Mesenchymal stem cell (in vitro differentiated cells and primary cell): ENCODE results near the gene RBM45.

Experiments
- DNase-seq: peaks from one replicate; pipeline ENCODE4 v3.0.0-alpha.2; 2013
- H2AFZ ChIP-seq: one replicate; pipeline ENCODE4 v1.6.1; 2013; ENCODE audit warnings: low read depth, mild to moderate bottlenecking, control low read depth, inconsistent platforms, low read length, moderate library complexity
- H2AK5ac ChIP-seq: 2 replicates; pipeline ENCODE4 v1.6.1; 2013; ENCODE audit warnings: low read length, moderate library complexity, mild to moderate bottlenecking, inconsistent platforms; ENCODE audit not compliant: severe bottlenecking
- H2BK120ac ChIP-seq: one replicate; pipeline ENCODE4 v1.6.1; 2013; ENCODE audit warnings: low read depth, mild to moderate bottlenecking, inconsistent platforms, low read length, moderate library complexity
- H2BK12ac ChIP-seq, 2 experiments: one replicate each; pipeline ENCODE4 v1.6.1; 2013; ENCODE audit warnings: inconsistent platforms in 2 of 2, low read length in 2 of 2, mild to moderate bottlenecking in 2 of 2, moderate library complexity in 2 of 2, control low read depth in 1 of 2
- H2BK15ac ChIP-seq: one replicate; pipeline ENCODE4 v1.6.1; 2013; ENCODE audit warnings: mild to moderate bottlenecking, low read depth, inconsistent platforms; ENCODE audit not compliant: poor library complexity, severe bottlenecking
- H2BK5ac ChIP-seq: 2 replicates; pipeline ENCODE4 v1.6.1; 2013; ENCODE audit warnings: low read depth, mild to moderate bottlenecking, low read length, control low read depth, inconsistent platforms; ENCODE audit not compliant: poor library complexity, severe bottlenecking
- H3K14ac ChIP-seq, 2 experiments: one replicate each; pipeline ENCODE4 v1.6.1; 2013; ENCODE audit warnings: inconsistent platforms in 2 of 2, low read length in 2 of 2, control low read depth in 1 of 2, mild to moderate bottlenecking in 1 of 2, moderate library complexity in 1 of 2
- H3K18ac ChIP-seq, 2 experiments: one replicate each; pipeline ENCODE4 v1.6.1; 2013; ENCODE audit warnings: inconsistent platforms in 2 of 2, low read length in 2 of 2, control low read depth in 1 of 2, low read depth in 1 of 2, mild to moderate bottlenecking in 1 of 2
- H3K23ac ChIP-seq, 2 experiments: one replicate each; pipeline ENCODE4 v1.6.1; 2013; ENCODE audit warnings: inconsistent platforms in 2 of 2, low read length in 2 of 2, mild to moderate bottlenecking in 2 of 2, moderate library complexity in 2 of 2, control low read depth in 1 of 2
- H3K27ac ChIP-seq: 2 replicates; pipeline ENCODE4 v1.5.1; 2013; ENCODE audit warnings: mild to moderate bottlenecking, moderate library complexity, low read length, control low read depth, inconsistent platforms; ENCODE audit not compliant: poor library complexity, severe bottlenecking
- H3K27me3 ChIP-seq, 2 experiments: 2 replicates each; pipeline versions ENCODE4 v1.6.1 to v1.7.0; 2013; ENCODE audit warnings: low read length in 2 of 2, mild to moderate bottlenecking in 2 of 2, moderate library complexity in 2 of 2, control low read depth in 1 of 2, inconsistent platforms in 1 of 2; ENCODE audit not compliant: control insufficient read depth in 1 of 2, insufficient read depth in 1 of 2
- H3K36me3 ChIP-seq, 2 experiments: 2 replicates each; pipeline versions ENCODE4 v1.6.1 to v1.7.0; 2013; ENCODE audit warnings: low read length in 2 of 2, control low read depth in 1 of 2, inconsistent platforms in 1 of 2, low read depth in 1 of 2, mild to moderate bottlenecking in 1 of 2; ENCODE audit not compliant: insufficient read depth in 2 of 2, control insufficient read depth in 1 of 2
- H3K4ac ChIP-seq, 2 experiments: one replicate each; pipeline ENCODE4 v1.6.1; 2013; ENCODE audit warnings: inconsistent platforms in 2 of 2, low read length in 2 of 2, mild to moderate bottlenecking in 2 of 2, moderate library complexity in 2 of 2, control low read depth in 1 of 2, low read depth in 1 of 2
- H3K4me1 ChIP-seq: 2 replicates; pipeline ENCODE4 v1.6.1; 2013; ENCODE audit warnings: low read depth, low read length, control low read depth; ENCODE audit not compliant: control insufficient read depth, insufficient read depth
- H3K4me2 ChIP-seq: 2 replicates; pipeline ENCODE4 v1.6.1; 2013; ENCODE audit warnings: low read length, mild to moderate bottlenecking, inconsistent platforms; ENCODE audit not compliant: poor library complexity, severe bottlenecking
- H3K4me3 ChIP-seq, 2 experiments: 2 replicates each; pipeline versions ENCODE4 v1.5.1 to v1.7.0; 2013; ENCODE audit warnings: low read length in 2 of 2, mild to moderate bottlenecking in 2 of 2, control low read depth in 1 of 2, low read depth in 1 of 2; ENCODE audit not compliant: insufficient read depth in 1 of 2
- H3K79me1 ChIP-seq: replicated peaks from 2 replicates; pipeline ENCODE4 v1.6.1; 2013; ENCODE audit warnings: mild to moderate bottlenecking, control low read depth, low read length, inconsistent platforms; ENCODE audit not compliant: poor library complexity, severe bottlenecking
- H3K9ac ChIP-seq: 2 replicates; pipeline ENCODE4 v1.7.0; 2013; ENCODE audit warnings: mild to moderate bottlenecking, low read length, moderate library complexity
- H3K9me3 ChIP-seq: 2 replicates; pipeline ENCODE4 v1.7.0; 2013; ENCODE audit warnings: mild to moderate bottlenecking, low read length; ENCODE audit not compliant: control insufficient read depth
- H4K8ac ChIP-seq: one replicate; pipeline ENCODE4 v1.6.1; 2013; ENCODE audit warnings: inconsistent platforms, mild to moderate bottlenecking, low read length, moderate library complexity
- H4K91ac ChIP-seq: one replicate; pipeline ENCODE4 v1.6.1; 2013; ENCODE audit warnings: mild to moderate bottlenecking, low read length, inconsistent platforms
- WGBS: methylation state at CpG from one replicate; pipeline ENCODE4 v1.1.7; 2013; ENCODE audit warnings: mixed read lengths; 5-methylcytosine and 5-hydroxymethylcytosine counted together

The RBM45 gene

DNA sequence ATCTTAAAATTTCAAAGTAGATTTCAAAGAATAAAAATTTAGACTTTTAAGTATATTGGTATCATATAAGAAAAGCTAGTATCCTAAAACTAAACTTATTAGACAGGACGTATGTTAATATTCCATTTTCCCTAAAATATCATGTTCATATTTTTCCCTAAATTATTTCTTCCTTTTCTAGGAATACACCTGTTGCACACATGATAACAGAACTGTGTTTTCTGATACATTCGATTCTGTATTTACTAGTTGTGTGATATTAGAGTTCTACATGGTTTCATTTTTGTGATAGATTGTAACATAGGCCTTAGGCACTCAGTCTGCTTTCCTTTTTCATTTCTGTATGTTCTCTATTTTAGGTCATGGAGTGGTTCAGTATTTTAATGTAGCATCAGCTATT lies 10.9 kb downstream of the RBM45 start:
- Histone ChIP-seq H2BK120ac (no peak overlapping the region), H3K23ac (no peak overlapping the region), H4K8ac (no peak overlapping the region), H3K14ac (no peak overlapping the region), H3K9me3 (no peaks in the 10 kb centered on the region), H3K4ac (no peak overlapping the region), H3K27me3 (no peaks in the 10 kb centered on the region), H3K79me1 (no peaks in the 10 kb centered on the region), H3K36me3 (peaks cover 6 to 91% of the 10 kb centered on the region in 2 experiments), H3K9ac (no peak overlapping the region), H3K18ac (no peak overlapping the region), H2BK12ac (no peak overlapping the region), H3K4me1 (no peaks in the 10 kb centered on the region), H2BK15ac (no peak overlapping the region), H4K91ac (no peak overlapping the region), H3K4me2 (no peak overlapping the region), H2AFZ (no peak overlapping the region), H3K27ac (no peak overlapping the region), H2AK5ac (no peak overlapping the region), H3K4me3 (no peak overlapping the region), H2BK5ac (no peak overlapping the region)
- no CpG with 5 or more reads among the region's 2 CpGs for WGBS
- no peak for DNase-seq

DNA sequence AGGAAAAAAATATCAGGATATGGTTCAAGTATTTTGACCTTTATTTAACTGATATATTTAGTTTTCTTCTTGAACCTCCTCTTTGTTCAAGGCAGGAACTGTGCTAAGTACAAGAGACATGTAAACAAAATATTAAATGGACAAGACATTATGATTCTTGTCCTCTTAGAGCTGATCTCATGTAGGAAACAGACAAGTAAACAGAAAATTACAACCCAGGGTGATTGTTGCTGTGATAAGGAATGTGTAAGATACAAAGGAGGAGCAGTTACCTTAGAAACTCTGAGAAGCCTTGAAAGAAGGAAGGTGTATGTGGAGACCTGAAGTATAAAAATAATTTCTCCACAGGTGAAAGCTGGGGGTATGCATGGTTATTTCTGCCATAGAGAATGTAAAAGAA lies 12.9 kb downstream of the RBM45 start:
- no peak overlapping the region for H2BK15ac ChIP-seq
- no peaks in the 10 kb centered on the region for H3K4me1 ChIP-seq
- H3K18ac ChIP-seq: no peak overlapping the region

DNA sequence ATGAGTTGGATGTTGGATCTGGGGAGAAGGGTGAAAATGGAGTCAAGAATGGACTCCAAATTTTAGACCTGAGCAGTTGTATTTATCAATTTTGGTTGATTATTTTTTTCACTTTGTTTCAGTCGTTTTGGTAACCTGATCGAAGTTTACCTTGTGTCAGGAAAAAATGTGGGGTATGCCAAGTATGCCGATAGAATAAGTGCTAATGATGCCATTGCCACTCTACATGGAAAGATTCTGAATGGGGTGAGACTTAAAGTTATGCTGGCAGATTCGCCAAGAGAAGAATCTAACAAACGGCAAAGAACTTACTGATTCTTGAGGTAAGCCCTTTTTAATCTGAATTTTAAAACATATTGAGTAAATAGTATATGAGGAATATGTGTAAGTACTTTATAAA lies 13.6 kb downstream of the RBM45 start:
- no peaks in the 10 kb centered on the region for H3K9me3 ChIP-seq
- H3K23ac ChIP-seq: no peak overlapping the region
- no peak overlapping the region for H2BK15ac ChIP-seq
- no peak overlapping the region for H4K91ac ChIP-seq
- no peak overlapping the region for H2BK12ac ChIP-seq
- H3K9ac ChIP-seq: no peak overlapping the region
- no peaks in the 10 kb centered on the region for H3K4me1 ChIP-seq
- 89% methylated on average over 5 of the region's 5 CpGs for WGBS
- no peak overlapping the region for H3K18ac ChIP-seq
- H2BK120ac ChIP-seq: no peak overlapping the region
- H3K36me3 ChIP-seq: peaks cover 9 to 78% of the 10 kb centered on the region in 2 experiments
- no peak overlapping the region for H3K4me3 ChIP-seq
- no peaks in the 10 kb centered on the region for H3K79me1 ChIP-seq
- H4K8ac ChIP-seq: no peak overlapping the region
- no peak for DNase-seq
- no peak overlapping the region for H3K27ac ChIP-seq
- no peak overlapping the region for H3K4me2 ChIP-seq
- no peak overlapping the region for H3K4ac ChIP-seq
- no peak overlapping the region for H2AK5ac ChIP-seq
- no peaks in the 10 kb centered on the region for H3K27me3 ChIP-seq
- H2BK5ac ChIP-seq: no peak overlapping the region
- no peak overlapping the region for H3K14ac ChIP-seq
- H2AFZ ChIP-seq: no peak overlapping the region

More for the DNA sequence above, 12.9 kb downstream of the RBM45 start:
- Histone ChIP-seq H2BK120ac (no peak overlapping the region), H2BK12ac (no peak overlapping the region), H3K36me3 (peaks cover 7 to 85% of the 10 kb centered on the region in 2 experiments), H2AFZ (no peak overlapping the region), H3K27me3 (no peaks in the 10 kb centered on the region), H4K8ac (no peak overlapping the region), H3K4me2 (no peak overlapping the region), H2AK5ac (no peak overlapping the region), H3K4ac (no peak overlapping the region), H3K14ac (no peak overlapping the region), H3K4me3 (no peak overlapping the region), H3K27ac (no peak overlapping the region), H2BK5ac (no peak overlapping the region), H3K9me3 (no peaks in the 10 kb centered on the region), H4K91ac (no peak overlapping the region), H3K79me1 (no peaks in the 10 kb centered on the region), H3K9ac (no peak overlapping the region), H3K23ac (no peak overlapping the region)
- DNase-seq: no peak

DNA sequence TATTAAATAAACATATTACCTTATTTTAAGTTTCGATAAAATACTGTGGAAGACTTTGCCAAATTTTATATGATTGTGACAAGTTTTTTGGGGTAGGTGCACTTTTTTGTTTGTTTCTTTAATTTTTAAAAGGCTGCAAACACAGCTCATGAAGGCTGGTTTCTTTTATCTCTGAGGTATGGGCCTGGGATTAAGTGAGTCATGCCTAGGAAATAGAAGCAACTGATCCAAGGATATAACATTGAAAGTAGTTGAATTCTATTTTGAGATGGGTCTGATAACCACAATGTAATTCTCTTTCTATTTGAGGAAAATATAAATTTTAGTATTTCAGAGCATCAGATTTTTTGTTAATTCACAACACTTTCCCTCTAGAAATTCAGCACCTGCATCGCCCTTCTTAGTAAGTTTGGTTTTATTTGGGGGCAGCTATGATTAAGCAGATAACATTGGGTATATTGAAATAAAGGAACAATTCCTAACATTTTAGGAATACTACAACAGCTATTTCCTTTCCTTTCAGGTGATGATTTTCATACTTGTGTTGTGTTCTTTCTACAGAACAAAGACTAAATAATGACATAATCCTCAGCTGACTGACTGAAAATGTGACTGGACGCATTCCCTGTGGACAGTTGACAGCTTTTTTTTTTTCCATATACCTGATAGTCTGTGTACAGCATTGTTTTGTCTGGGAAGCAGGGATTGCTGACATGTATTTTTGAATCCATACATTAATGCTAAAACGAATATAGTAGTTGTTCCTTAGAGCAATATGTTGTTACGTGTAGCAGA lies 16.8 kb downstream of the RBM45 start:
- Histone ChIP-seq H4K91ac (no peak overlapping the region), H3K79me1 (no peaks in the 10 kb centered on the region), H3K4me1 (no peaks in the 10 kb centered on the region), H3K18ac (no peak overlapping the region), H3K14ac (no peak overlapping the region), H2AFZ (no peak overlapping the region), H3K27ac (no peak overlapping the region), H2BK12ac (no peak overlapping the region), H2AK5ac (no peak overlapping the region), H2BK120ac (no peak overlapping the region), H3K27me3 (no peaks in the 10 kb centered on the region), H3K4ac (no peak overlapping the region), H3K4me2 (no peak overlapping the region), H3K36me3 (peaks cover 9 to 51% of the 10 kb centered on the region in 2 experiments), H3K9me3 (no peaks in the 10 kb centered on the region), H4K8ac (no peak overlapping the region), H3K9ac (no peak overlapping the region), H2BK15ac (no peak overlapping the region), H2BK5ac (no peak overlapping the region), H3K23ac (no peak overlapping the region), H3K4me3 (no peak overlapping the region)
- no peak for DNase-seq
- WGBS: 99% methylated on average over 3 of the region's 5 CpGs
